ENCODE data around the gene MRM2. TPM values are rescaled to one million over a fixed set of nuclear protein-coding genes. Genes with fewer than 3 reads are reported as not detected.

MRM2 gene
- total and polyA plus RNA-seq, 7 experiments from 2014 or later, result 7.1 to 58.3 (median 20.7) TPM

GRCh38 chr7:2199956-2200583, 41.9 kb downstream of the MRM2 start:
- Mint-ChIP-seq H3K4me1 (peaks cover 0 to 5% (median 0%) of the 10 kb centered on the region in 7 donors), H3K4me3 (peak overlapping the region in 1 of 10 donors; percentile 31), H3K9me3 (peaks cover 0 to 10% (median 3%) of the 10 kb centered on the region in 11 donors), H3K27me3 (no peaks in the 10 kb centered on the region), H3K27ac (no peak overlapping the region), H3K36me3 (peaks cover 7 to 48% (median 30%) of the 10 kb centered on the region in 5 donors)
- H3K4me3 ChIP-seq (ENCODE audit: low read length), result no peak overlapping the region
- ChIA-PET POLR2A (no interaction called here), CTCF (no interaction called here)
- DNase-seq (no peak), ATAC-seq (no peak)
- no peaks in the 10 kb centered on the region for H3K4me1 ChIP-seq (ENCODE audit: control insufficient read depth in 2 of 2, insufficient read depth in 2 of 2, low read length in 2 of 2)
- peaks cover 0 to 48% (median 0%) of the 10 kb centered on the region in 3 experiments for H3K36me3 ChIP-seq (ENCODE audit: control insufficient read depth in 2 of 3, insufficient read depth in 3 of 3, low read length in 3 of 3)
- no peak overlapping the region for H3K27ac ChIP-seq (ENCODE audit: low read depth, low read length)
- peaks cover 0 to 7% (median 0%) of the 10 kb centered on the region in 3 experiments for H3K9me3 ChIP-seq (ENCODE audit: control insufficient read depth in 2 of 3, low read length in 3 of 3)
- H3K27me3 ChIP-seq (ENCODE audit: control insufficient read depth in 2 of 2, insufficient read depth in 2 of 2, low read length in 2 of 2), result no peaks in the 10 kb centered on the region
- intact Hi-C loops (cut with micrococcal nuclease), result no loop called here

- Mint-ChIP-seq H3K27me3 (no peaks in the 10 kb centered on the region), H3K36me3 (peaks cover 7 to 48% (median 32%) of the 10 kb centered on the region in 5 donors), H3K4me1 (peaks cover 0 to 5% (median 0%) of the 10 kb centered on the region in 7 donors), H3K4me3 (no peak overlapping the region), H3K9me3 (peaks cover 0 to 10% (median 3%) of the 10 kb centered on the region in 11 donors), H3K27ac (peak overlapping the region in 1 of 9 donors; percentile 17)
- Histone ChIP-seq H3K27me3 (ENCODE audit: control insufficient read depth in 2 of 2, insufficient read depth in 2 of 2, low read length in 2 of 2) (no peaks in the 10 kb centered on the region), H3K4me3 (ENCODE audit: low read length) (no peak overlapping the region), H3K4me1 (ENCODE audit: control insufficient read depth in 2 of 2, insufficient read depth in 2 of 2, low read length in 2 of 2) (no peaks in the 10 kb centered on the region), H3K9me3 (ENCODE audit: control insufficient read depth in 2 of 3, low read length in 3 of 3) (peaks cover 0 to 8% (median 0%) of the 10 kb centered on the region in 3 experiments), H3K36me3 (ENCODE audit: control insufficient read depth in 2 of 3, insufficient read depth in 3 of 3, low read length in 3 of 3) (peaks cover 0 to 48% (median 0%) of the 10 kb centered on the region in 3 experiments), H3K27ac (ENCODE audit: low read depth, low read length) (no peak overlapping the region)
- no peak for DNase-seq
- ATAC-seq, result no peak
- ChIA-PET POLR2A (no interaction called here), CTCF (no interaction called here)
- intact Hi-C loops (cut with micrococcal nuclease), result no loop called here
These were observed 42.5 kb downstream of the MRM2 start for GRCh38 chr7:2199528-2199927.

GRCh38 chr7:2198760-2199159, 43.2 kb downstream of the MRM2 start:
- CTCF ChIA-PET, result no interaction called here
- H3K36me3 ChIP-seq (ENCODE audit: control insufficient read depth in 2 of 3, insufficient read depth in 3 of 3, low read length in 3 of 3), result peaks cover 0 to 47% (median 0%) of the 10 kb centered on the region in 3 experiments
- intact Hi-C loops (cut with micrococcal nuclease), result no loop called here

GRCh38 chr7:2198206-2198605, 43.8 kb downstream of the MRM2 start:
- Mint-ChIP-seq H3K27me3 (no peaks in the 10 kb centered on the region), H3K4me3 (no peak overlapping the region), H3K4me1 (peaks cover 0 to 5% (median 0%) of the 10 kb centered on the region in 7 donors), H3K9me3 (peaks cover 0 to 10% (median 3%) of the 10 kb centered on the region in 11 donors), H3K27ac (no peak overlapping the region), H3K36me3 (peaks cover 7 to 43% (median 36%) of the 10 kb centered on the region in 5 donors)
- no peak for ATAC-seq
- Histone ChIP-seq H3K9me3 (ENCODE audit: control insufficient read depth in 2 of 3, low read length in 3 of 3) (peaks cover 0 to 8% (median 0%) of the 10 kb centered on the region in 3 experiments), H3K27me3 (ENCODE audit: control insufficient read depth in 2 of 2, insufficient read depth in 2 of 2, low read length in 2 of 2) (no peaks in the 10 kb centered on the region), H3K27ac (ENCODE audit: low read depth, low read length) (no peak overlapping the region), H3K4me3 (ENCODE audit: low read length) (no peak overlapping the region), H3K4me1 (ENCODE audit: control insufficient read depth in 2 of 2, insufficient read depth in 2 of 2, low read length in 2 of 2) (no peaks in the 10 kb centered on the region), H3K36me3 (ENCODE audit: control insufficient read depth in 2 of 3, insufficient read depth in 3 of 3, low read length in 3 of 3) (peaks cover 0 to 44% (median 0%) of the 10 kb centered on the region in 3 experiments)
- no peak for DNase-seq
- CTCF ChIA-PET, result no interaction called here
- intact Hi-C loops (cut with micrococcal nuclease), result no loop called here
- POLR2A ChIA-PET, result no interaction called here

More at GRCh38 chr7:2198760-2199159, 43.2 kb downstream of the MRM2 start:
- H3K36me3 Mint-ChIP-seq, result peaks cover 7 to 43% (median 36%) of the 10 kb centered on the region in 5 donors
- Histone ChIP-seq H3K27ac (ENCODE audit: low read depth, low read length) (no peak overlapping the region), H3K4me1 (ENCODE audit: control insufficient read depth in 2 of 2, insufficient read depth in 2 of 2, low read length in 2 of 2) (no peaks in the 10 kb centered on the region), H3K27me3 (ENCODE audit: control insufficient read depth in 2 of 2, insufficient read depth in 2 of 2, low read length in 2 of 2) (no peaks in the 10 kb centered on the region), H3K9me3 (ENCODE audit: control insufficient read depth in 2 of 3, low read length in 3 of 3) (peaks cover 0 to 8% (median 0%) of the 10 kb centered on the region in 3 experiments), H3K4me3 (ENCODE audit: low read length) (no peak overlapping the region)
- no peaks in the 10 kb centered on the region for H3K27me3 Mint-ChIP-seq
- H3K27ac Mint-ChIP-seq, result no peak overlapping the region
- peaks cover 0 to 5% (median 0%) of the 10 kb centered on the region in 7 donors for H3K4me1 Mint-ChIP-seq
- ATAC-seq, result no peak
- H3K9me3 Mint-ChIP-seq, result peaks cover 0 to 10% (median 3%) of the 10 kb centered on the region in 11 donors
- no peak for DNase-seq
- H3K4me3 Mint-ChIP-seq, result no peak overlapping the region
- POLR2A ChIA-PET, result no interaction called here

- CTCF ChIA-PET, result no interaction called here
- Mint-ChIP-seq H3K4me3 (no peak overlapping the region), H3K36me3 (peaks cover 7 to 48% (median 34%) of the 10 kb centered on the region in 5 donors), H3K4me1 (peaks cover 0 to 5% (median 0%) of the 10 kb centered on the region in 7 donors), H3K27me3 (no peaks in the 10 kb centered on the region), H3K27ac (peak overlapping the region in 1 of 9 donors; percentile 17), H3K9me3 (peaks cover 0 to 10% (median 3%) of the 10 kb centered on the region in 11 donors)
- POLR2A ChIA-PET, result no interaction called here
- intact Hi-C loops (cut with micrococcal nuclease), result no loop called here
- DNase-seq (no peak), ATAC-seq (no peak)
- Histone ChIP-seq H3K9me3 (ENCODE audit: control insufficient read depth in 2 of 3, low read length in 3 of 3) (peaks cover 0 to 8% (median 0%) of the 10 kb centered on the region in 3 experiments), H3K27ac (ENCODE audit: low read depth, low read length) (no peak overlapping the region), H3K27me3 (ENCODE audit: control insufficient read depth in 2 of 2, insufficient read depth in 2 of 2, low read length in 2 of 2) (no peaks in the 10 kb centered on the region), H3K4me1 (ENCODE audit: control insufficient read depth in 2 of 2, insufficient read depth in 2 of 2, low read length in 2 of 2) (no peaks in the 10 kb centered on the region), H3K36me3 (ENCODE audit: control insufficient read depth in 2 of 3, insufficient read depth in 3 of 3, low read length in 3 of 3) (peaks cover 0 to 44% (median 0%) of the 10 kb centered on the region in 3 experiments), H3K4me3 (ENCODE audit: low read length) (no peak overlapping the region)
These were observed 44.4 kb downstream of the MRM2 start for GRCh38 chr7:2197436-2198155.

- Mint-ChIP-seq H3K27me3 (no peaks in the 10 kb centered on the region), H3K36me3 (peaks cover 7 to 53% (median 38%) of the 10 kb centered on the region in 5 donors), H3K4me3 (no peak overlapping the region), H3K27ac (no peak overlapping the region), H3K9me3 (peaks cover 0 to 10% (median 3%) of the 10 kb centered on the region in 11 donors), H3K4me1 (peaks cover 0 to 5% (median 0%) of the 10 kb centered on the region in 7 donors)
- intact Hi-C loops (cut with micrococcal nuclease), result no loop called here
- no peak for DNase-seq
- Histone ChIP-seq H3K27me3 (ENCODE audit: control insufficient read depth in 2 of 2, insufficient read depth in 2 of 2, low read length in 2 of 2) (no peaks in the 10 kb centered on the region), H3K36me3 (ENCODE audit: control insufficient read depth in 2 of 3, insufficient read depth in 3 of 3, low read length in 3 of 3) (peaks cover 0 to 44% (median 0%) of the 10 kb centered on the region in 3 experiments), H3K4me1 (ENCODE audit: control insufficient read depth in 2 of 2, insufficient read depth in 2 of 2, low read length in 2 of 2) (no peaks in the 10 kb centered on the region), H3K27ac (ENCODE audit: low read depth, low read length) (no peak overlapping the region), H3K4me3 (ENCODE audit: low read length) (no peak overlapping the region), H3K9me3 (ENCODE audit: control insufficient read depth in 2 of 3, low read length in 3 of 3) (peaks cover 0 to 8% (median 0%) of the 10 kb centered on the region in 3 experiments)
- ChIA-PET CTCF (no interaction called here), POLR2A (no interaction called here)
- no peak for ATAC-seq
These were observed 45.3 kb downstream of the MRM2 start for GRCh38 chr7:2196381-2197378.
